DND-41 (cell line): ENCODE results near the gene TMEM60.
A peak's percentile ranks its signal among the peaks of the same experiment; 100 is the strongest.

Source experiments
- ATAC-seq: fragments of 200-7000 bp; cut with Tn5 transposase; 3 replicates; pipeline ENCODE4 v1.9.1; 2021; ENCODE audit warnings: low read depth; ENCODE audit not compliant: insufficient read depth
- DNase-seq: peaks from one replicate; pipeline ENCODE4 v3.0.0-alpha.2; 2020
- H2AFZ ChIP-seq: 2 replicates; pipeline ENCODE4 v1.6.0; 2012; ENCODE audit warnings: low read depth, low read length
- H3K27ac ChIP-seq: 2 replicates; pipeline ENCODE4 v1.5.1; 2012; ENCODE audit warnings: low read length, inconsistent platforms
- H3K27me3 ChIP-seq: fragments of 200-600 bp; sonication (generic); 2 replicates; pipeline ENCODE4 v1.6.0; 2012; ENCODE audit warnings: low read length, mild to moderate bottlenecking, inconsistent platforms; ENCODE audit not compliant: insufficient read depth, poor library complexity
- H3K36me3 ChIP-seq: 2 replicates; pipeline ENCODE4 v1.5.1; 2012; ENCODE audit warnings: low read length, inconsistent platforms; ENCODE audit not compliant: insufficient read depth
- H3K4me1 ChIP-seq: 2 replicates; pipeline ENCODE4 v1.5.1; 2012; ENCODE audit warnings: mild to moderate bottlenecking, low read length; ENCODE audit not compliant: insufficient read depth
- H3K4me2 ChIP-seq: 2 replicates; pipeline ENCODE4 v1.6.0; 2012; ENCODE audit warnings: mild to moderate bottlenecking, moderate library complexity, low read length, inconsistent platforms; ENCODE audit not compliant: insufficient read depth
- H3K4me3 ChIP-seq, 2 experiments: fragments of 200-600 bp in 1 of 2; shearing (Covaris generic) in 1 of 2; 2 replicates each; pipeline ENCODE4 v1.5.1; 2012 to 2016; ENCODE audit warnings: inconsistent platforms in 2 of 2, low read length in 2 of 2, mild to moderate bottlenecking in 2 of 2, low read depth in 1 of 2, moderate library complexity in 1 of 2
- H3K79me2 ChIP-seq: 2 replicates; pipeline ENCODE4 v1.6.0; 2012; ENCODE audit warnings: low read length, inconsistent platforms; ENCODE audit not compliant: insufficient read depth
- H3K9ac ChIP-seq: 2 replicates; pipeline ENCODE4 v1.6.0; 2012; ENCODE audit warnings: low read depth, mild to moderate bottlenecking, inconsistent platforms, low read length, moderate library complexity
- H3K9me3 ChIP-seq: 2 replicates; pipeline ENCODE4 v1.5.1; 2012; ENCODE audit warnings: low read length, moderate library complexity, mild to moderate bottlenecking, inconsistent platforms; ENCODE audit not compliant: insufficient read depth, severe bottlenecking
- H4K20me1 ChIP-seq: 2 replicates; pipeline ENCODE4 v1.6.0; 2012; ENCODE audit warnings: low read length; ENCODE audit not compliant: insufficient read depth
- CTCF ChIP-seq: IDR thresholded peaks from 2 replicates; pipeline ENCODE4 v1.5.1; 2012; ENCODE audit warnings: borderline replicate concordance, low read length, moderate library complexity, mild to moderate bottlenecking; ENCODE audit not compliant: poor library complexity, severe bottlenecking; ENCODE audit errors: extremely low read depth
- EZH2 ChIP-seq: IDR thresholded peaks from 3 replicates; pipeline ENCODE4 v1.6.1; 2012; ENCODE audit warnings: borderline replicate concordance, low read depth, mild to moderate bottlenecking, moderate library complexity, low read length, inconsistent platforms; ENCODE audit not compliant: severe bottlenecking

The TMEM60 gene

DNA sequence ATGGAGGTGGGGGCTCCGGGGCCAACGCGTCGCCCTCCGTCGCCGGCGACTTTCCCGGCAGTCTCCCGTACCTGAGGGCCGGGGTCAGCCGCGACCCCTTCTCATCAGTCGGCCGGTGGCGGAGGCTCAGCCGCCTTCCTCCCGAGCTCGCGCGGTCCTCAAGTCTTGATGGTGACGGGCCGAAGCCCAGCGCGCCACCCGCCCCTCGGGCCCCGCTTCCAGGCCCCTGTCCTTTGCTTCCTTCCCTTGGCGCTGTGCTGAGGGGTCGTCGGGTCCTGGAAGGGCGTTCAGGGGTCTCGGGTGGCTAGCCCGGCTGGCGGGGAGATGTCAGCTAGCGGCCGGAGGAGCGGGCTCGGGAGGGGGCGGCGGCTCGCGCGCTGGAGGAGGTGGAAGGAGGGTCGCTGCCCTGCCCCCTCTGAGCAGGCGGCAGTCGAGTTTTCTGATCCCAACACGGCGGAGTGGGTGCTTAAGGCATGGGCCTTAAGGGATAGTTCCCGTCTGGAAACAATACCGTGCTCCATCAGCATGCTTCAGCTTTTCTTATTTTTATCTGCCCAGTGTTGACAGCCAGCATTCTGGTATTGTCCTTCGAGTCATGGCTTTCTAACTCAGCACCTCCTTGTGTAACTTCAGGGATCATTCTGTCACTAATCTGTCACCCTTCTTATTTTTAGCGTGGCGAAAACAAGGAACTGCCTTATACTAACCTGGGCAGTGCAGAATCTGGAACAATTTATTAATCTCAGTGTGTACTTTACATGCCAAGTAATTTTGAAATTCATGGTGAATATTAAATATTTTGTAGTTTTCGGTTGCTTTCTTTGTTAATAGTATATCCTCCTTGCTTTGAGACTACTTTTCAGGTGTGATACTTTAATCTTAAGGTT lies 1.1 kb upstream of the TMEM60 start:
- H3K9me3 ChIP-seq = no peaks in the 10 kb centered on the region
- H3K27me3 ChIP-seq = no peaks in the 10 kb centered on the region
- peak overlapping the region; percentile 93 for H2AFZ ChIP-seq
- peaks cover 10% of the 10 kb centered on the region for H3K36me3 ChIP-seq
- DNase-seq = peak; percentile 56
- peak overlapping the region; percentile 72 for H3K4me2 ChIP-seq
- peak overlapping the region; percentile 93 for H3K27ac ChIP-seq
- no peak for TF ChIP-seq EZH2
- TF ChIP-seq CTCF = no peak
- peaks cover 29% of the 10 kb centered on the region; the same call in 1 of the 2 replicates for H4K20me1 ChIP-seq
- peaks cover 73% of the 10 kb centered on the region for H3K4me1 ChIP-seq
- peaks cover 94% of the 10 kb centered on the region for H3K79me2 ChIP-seq
- ATAC-seq = peak; percentile 5; the same call in 1 of the 3 replicates
- peak overlapping the region; percentile 76 for H3K9ac ChIP-seq
- H3K4me3 ChIP-seq = peak overlapping the region; percentile 73 to 87

- peak; percentile 35 for ATAC-seq
- no peak for TF ChIP-seq CTCF
- TF ChIP-seq EZH2 = no peak
- Histone ChIP-seq H3K79me2 (peaks cover 89% of the 10 kb centered on the region), H3K9me3 (no peaks in the 10 kb centered on the region), H3K4me1 (peaks cover 60% of the 10 kb centered on the region), H3K4me3 (peak overlapping the region; percentile 53 to 73), H2AFZ (peak overlapping the region; percentile 84), H3K36me3 (peaks cover 19% of the 10 kb centered on the region), H3K4me2 (peak overlapping the region; percentile 72), H3K27ac (peak overlapping the region; percentile 93), H4K20me1 (peaks cover 32% of the 10 kb centered on the region; the same call in 1 of the 2 replicates), H3K9ac (peak overlapping the region; percentile 76), H3K27me3 (no peaks in the 10 kb centered on the region)
- no peak for DNase-seq
Measured at GRCh38 chr7:77797734-77798393, 370 bp downstream of the TMEM60 start.

DNA sequence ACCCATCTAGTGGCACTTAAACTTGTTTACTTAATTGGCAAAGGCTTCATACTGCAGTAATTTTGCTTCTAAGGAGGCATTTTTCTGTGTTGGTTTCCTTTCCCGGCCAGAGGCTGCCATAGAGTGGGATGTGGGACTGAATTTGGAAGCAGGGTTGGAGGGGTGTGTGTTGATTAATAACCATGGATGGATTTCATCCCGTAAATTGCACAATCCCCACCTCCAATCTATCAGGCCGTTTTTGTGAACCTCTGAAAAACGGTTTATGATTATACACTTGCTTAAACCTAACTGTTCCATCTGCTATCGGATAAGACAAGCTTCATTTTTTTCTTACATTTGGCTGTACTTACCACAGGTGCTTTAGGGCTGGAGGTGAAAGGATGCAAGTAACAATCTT lies 1.3 kb downstream of the TMEM60 start:
- ATAC-seq = no peak
- Histone ChIP-seq H3K4me2 (peak overlapping the region; percentile 72), H3K4me3 (peak overlapping the region; percentile 53 to 73; a peak in 3 of 4 replicates), H3K36me3 (peaks cover 19% of the 10 kb centered on the region), H4K20me1 (peaks cover 25% of the 10 kb centered on the region; the same call in 1 of the 2 replicates), H2AFZ (no peak overlapping the region), H3K79me2 (peaks cover 80% of the 10 kb centered on the region), H3K4me1 (peaks cover 51% of the 10 kb centered on the region), H3K27ac (peak overlapping the region; percentile 93; the same call in 1 of the 2 replicates), H3K9ac (peak overlapping the region; percentile 76), H3K9me3 (no peaks in the 10 kb centered on the region), H3K27me3 (no peaks in the 10 kb centered on the region)
- no peak for DNase-seq
- no peak for TF ChIP-seq CTCF
- no peak for TF ChIP-seq EZH2
